Esophagus muscularis mucosa (tissue), 3 donors: ENCODE measurements around the gene MAP3K7.
"Not testable (repeated sequence)": the region's sequence is repeated elsewhere in the genome, so short reads cannot be mapped to it uniquely, and the experiment has no call there.

Experiments used
- CTCF ChIP-seq, 3 experiments: fragments of 200-600 bp in 2 of 3; fragments of 450-650 bp in 1 of 3; sonication (generic) in 2 of 3; IDR thresholded peaks; one replicate each; pipeline ENCODE4 v1.5.1; 2017 to 2019; ENCODE audit warnings: antibody characterized with exemption in 3 of 3, mild to moderate bottlenecking in 2 of 3, moderate library complexity in 1 of 3
- POLR2A ChIP-seq: fragments of 450-650 bp; IDR thresholded peaks from one replicate; pipeline ENCODE4 v1.6.1; 2017; ENCODE audit warnings: antibody characterized with exemption, moderate library complexity, mild to moderate bottlenecking, low read depth
- POLR2AphosphoS5 ChIP-seq, 2 donors: sonication (generic); formaldehyde crosslinking; IDR thresholded peaks; one replicate each; pipeline ENCODE4 v1.6.1; 2017; ENCODE audit warnings: antibody characterized with exemption in 2 of 2

- TF ChIP-seq CTCF (IDR thresholded peaks at IDR 0.05); POLR2AphosphoS5 (IDR thresholded peaks at IDR 0.05); POLR2A: not testable (repeated sequence)
Measured at GRCh38 chr6:90562341-90562740, 24.5 kb downstream of the MAP3K7 start.
